ENCODE results near the gene CSF3R. TPM values are rescaled to one million over a fixed set of nuclear protein-coding genes. Genes with fewer than 3 reads are reported as not detected.
"Not testable (repeated sequence)": the region's sequence is repeated elsewhere in the genome, so short reads cannot be mapped to it uniquely, and the experiment has no call there.

Gene CSF3R
- polyA plus RNA-seq, 1 donor from 2014 or later, result not detected

DNA sequence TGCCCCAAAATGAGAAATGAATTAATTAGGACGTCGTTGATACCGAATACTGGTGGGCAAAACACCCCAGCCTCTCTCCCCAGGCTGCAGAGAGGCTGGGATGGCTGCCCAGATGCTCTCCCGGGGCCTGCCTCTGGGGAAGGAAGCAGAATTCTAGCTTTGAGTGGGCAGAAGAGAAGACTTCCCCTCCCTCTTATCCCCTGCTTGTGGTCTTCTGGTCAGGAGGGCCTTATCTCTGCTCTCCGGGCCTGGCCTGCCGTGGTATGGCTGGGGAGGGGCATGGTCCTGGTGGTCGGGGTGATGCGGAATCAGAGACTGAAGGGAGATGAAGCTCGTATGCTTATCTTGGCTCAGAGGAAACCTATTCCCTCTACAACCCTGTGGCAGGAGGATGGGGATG is 9.8 kb upstream of the CSF3R start:
- no peaks in the 10 kb centered on the region for H3K79me2 ChIP-seq (replicated peaks; ENCODE audit: insufficient read depth, low read length)
- no peaks in the 10 kb centered on the region for H4K20me1 ChIP-seq (ENCODE audit: insufficient read depth)
- no peak overlapping the region for H3K9ac ChIP-seq (ENCODE audit: low read length)
- no peaks in the 10 kb centered on the region for H3K36me3 ChIP-seq (ENCODE audit: insufficient read depth, low read length)
- H3K4me3 ChIP-seq (ENCODE audit: low read length), result no peak overlapping the region
- no peaks in the 10 kb centered on the region for H3K9me3 ChIP-seq (ENCODE audit: low read length)
- TF ChIP-seq, protein P1, sequence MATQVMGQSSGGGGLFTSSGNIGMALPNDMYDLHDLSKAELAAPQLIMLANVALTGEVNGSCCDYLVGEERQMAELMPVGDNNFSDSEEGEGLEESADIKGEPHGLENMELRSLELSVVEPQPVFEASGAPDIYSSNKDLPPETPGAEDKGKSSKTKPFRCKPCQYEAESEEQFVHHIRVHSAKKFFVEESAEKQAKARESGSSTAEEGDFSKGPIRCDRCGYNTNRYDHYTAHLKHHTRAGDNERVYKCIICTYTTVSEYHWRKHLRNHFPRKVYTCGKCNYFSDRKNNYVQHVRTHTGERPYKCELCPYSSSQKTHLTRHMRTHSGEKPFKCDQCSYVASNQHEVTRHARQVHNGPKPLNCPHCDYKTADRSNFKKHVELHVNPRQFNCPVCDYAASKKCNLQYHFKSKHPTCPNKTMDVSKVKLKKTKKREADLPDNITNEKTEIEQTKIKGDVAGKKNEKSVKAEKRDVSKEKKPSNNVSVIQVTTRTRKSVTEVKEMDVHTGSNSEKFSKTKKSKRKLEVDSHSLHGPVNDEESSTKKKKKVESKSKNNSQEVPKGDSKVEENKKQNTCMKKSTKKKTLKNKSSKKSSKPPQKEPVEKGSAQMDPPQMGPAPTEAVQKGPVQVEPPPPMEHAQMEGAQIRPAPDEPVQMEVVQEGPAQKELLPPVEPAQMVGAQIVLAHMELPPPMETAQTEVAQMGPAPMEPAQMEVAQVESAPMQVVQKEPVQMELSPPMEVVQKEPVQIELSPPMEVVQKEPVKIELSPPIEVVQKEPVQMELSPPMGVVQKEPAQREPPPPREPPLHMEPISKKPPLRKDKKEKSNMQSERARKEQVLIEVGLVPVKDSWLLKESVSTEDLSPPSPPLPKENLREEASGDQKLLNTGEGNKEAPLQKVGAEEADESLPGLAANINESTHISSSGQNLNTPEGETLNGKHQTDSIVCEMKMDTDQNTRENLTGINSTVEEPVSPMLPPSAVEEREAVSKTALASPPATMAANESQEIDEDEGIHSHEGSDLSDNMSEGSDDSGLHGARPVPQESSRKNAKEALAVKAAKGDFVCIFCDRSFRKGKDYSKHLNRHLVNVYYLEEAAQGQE (IDR thresholded peaks at IDR 0.05; ENCODE audit: borderline replicate concordance), result no peak
- TF ChIP-seq MXI1 (conservative IDR thresholded peaks at IDR 0.05; ENCODE audit: poor library complexity, severe bottlenecking), result no peak
- no peak for TF ChIP-seq POLR2AphosphoS5 (IDR thresholded peaks at IDR 0.05)
- TF ChIP-seq RAD21 (conservative IDR thresholded peaks at IDR 0.05), result no peak
- no peak for TF ChIP-seq TAF1 (IDR thresholded peaks at IDR 0.05; ENCODE audit: low read depth)
- TF ChIP-seq SMC3 (conservative IDR thresholded peaks at IDR 0.05; ENCODE audit: poor library complexity), result no peak
- no peak for TF ChIP-seq EP300 (conservative IDR thresholded peaks at IDR 0.05; ENCODE audit: poor library complexity, severe bottlenecking)
- TF ChIP-seq, protein P2, sequence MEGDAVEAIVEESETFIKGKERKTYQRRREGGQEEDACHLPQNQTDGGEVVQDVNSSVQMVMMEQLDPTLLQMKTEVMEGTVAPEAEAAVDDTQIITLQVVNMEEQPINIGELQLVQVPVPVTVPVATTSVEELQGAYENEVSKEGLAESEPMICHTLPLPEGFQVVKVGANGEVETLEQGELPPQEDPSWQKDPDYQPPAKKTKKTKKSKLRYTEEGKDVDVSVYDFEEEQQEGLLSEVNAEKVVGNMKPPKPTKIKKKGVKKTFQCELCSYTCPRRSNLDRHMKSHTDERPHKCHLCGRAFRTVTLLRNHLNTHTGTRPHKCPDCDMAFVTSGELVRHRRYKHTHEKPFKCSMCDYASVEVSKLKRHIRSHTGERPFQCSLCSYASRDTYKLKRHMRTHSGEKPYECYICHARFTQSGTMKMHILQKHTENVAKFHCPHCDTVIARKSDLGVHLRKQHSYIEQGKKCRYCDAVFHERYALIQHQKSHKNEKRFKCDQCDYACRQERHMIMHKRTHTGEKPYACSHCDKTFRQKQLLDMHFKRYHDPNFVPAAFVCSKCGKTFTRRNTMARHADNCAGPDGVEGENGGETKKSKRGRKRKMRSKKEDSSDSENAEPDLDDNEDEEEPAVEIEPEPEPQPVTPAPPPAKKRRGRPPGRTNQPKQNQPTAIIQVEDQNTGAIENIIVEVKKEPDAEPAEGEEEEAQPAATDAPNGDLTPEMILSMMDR (IDR thresholded peaks at IDR 0.05; ENCODE audit: poor library complexity, severe bottlenecking), result no peak
- TF ChIP-seq EZH2 (IDR thresholded peaks at IDR 0.05; ENCODE audit: borderline replicate concordance, insufficient read depth, low read length, poor library complexity, severe bottlenecking), result no peak
- H3K27ac ChIP-seq (ENCODE audit: low read length), result no peak overlapping the region
- H3K9me2 ChIP-seq (ENCODE audit: insufficient read depth, low read length), result no peaks in the 10 kb centered on the region
- H3K27me3 ChIP-seq (ENCODE audit: insufficient read depth, low read depth, low read length), result no peaks in the 10 kb centered on the region
- no peak overlapping the region for H3K4me2 ChIP-seq (ENCODE audit: low read length)
- no peaks in the 10 kb centered on the region for H3F3A ChIP-seq (ENCODE audit: insufficient read depth, low read length, poor library complexity, severe bottlenecking)
- H2AFZ ChIP-seq (ENCODE audit: low read depth, low read length), result no peak overlapping the region

DNA sequence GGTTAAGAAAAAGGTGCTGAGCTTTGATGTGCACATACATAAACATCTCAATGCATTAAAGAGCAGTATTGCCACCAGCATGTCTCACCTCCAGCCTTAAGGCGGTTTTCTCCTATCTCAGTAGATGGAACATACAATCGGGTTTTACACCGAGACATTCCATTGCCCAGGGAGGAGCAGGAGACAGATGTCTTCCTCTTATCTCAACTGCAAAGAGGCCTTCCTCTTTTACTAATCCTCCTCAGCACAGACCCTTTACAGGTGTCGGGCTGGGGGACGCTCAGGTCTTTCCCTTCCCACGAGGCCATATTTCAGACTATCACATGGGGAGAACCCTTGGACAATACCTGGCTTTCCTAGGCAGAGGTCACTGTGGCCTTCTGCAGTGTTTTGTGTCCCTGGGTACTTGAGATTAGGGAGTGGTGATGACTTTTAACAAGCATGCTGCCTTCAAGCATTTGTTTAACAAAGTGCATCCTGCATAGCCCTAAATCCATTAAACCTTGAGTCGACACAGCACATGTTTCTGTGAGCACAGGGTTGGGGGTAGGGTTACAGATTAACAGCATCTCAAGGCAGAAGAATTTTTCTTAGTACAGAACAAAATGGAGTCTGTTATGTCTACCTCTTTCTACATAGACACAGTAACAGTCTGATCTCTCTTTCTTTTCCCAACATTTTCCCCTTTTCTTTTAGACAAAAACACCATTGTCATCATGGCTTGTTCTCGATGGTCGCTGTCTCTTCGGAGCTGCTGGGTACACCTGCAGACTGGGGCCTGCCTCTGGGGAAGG is 6.7 kb upstream of the CSF3R start:
- not testable (repeated sequence) for H3K9me3 ChIP-seq (ENCODE audit: low read length); H3K9ac ChIP-seq (ENCODE audit: low read length); H3K4me3 ChIP-seq (ENCODE audit: low read length); H4K20me1 ChIP-seq (ENCODE audit: insufficient read depth); H3F3A ChIP-seq (ENCODE audit: insufficient read depth, low read length, poor library complexity, severe bottlenecking); H3K27ac ChIP-seq (ENCODE audit: low read length); H3K79me2 ChIP-seq (replicated peaks; ENCODE audit: insufficient read depth, low read length); H3K4me2 ChIP-seq (ENCODE audit: low read length); H3K9me2 ChIP-seq (ENCODE audit: insufficient read depth, low read length); H3K36me3 ChIP-seq (ENCODE audit: insufficient read depth, low read length); H3K27me3 ChIP-seq (ENCODE audit: insufficient read depth, low read depth, low read length); H2AFZ ChIP-seq (ENCODE audit: low read depth, low read length)
